Adrenal gland (tissue), 5 donors: Measurements from ENCODE around the gene PDGFC.

Source experiments
- CTCF ChIP-seq, 6 experiments: fragments of 450-650 bp in 4 of 6; fragments of 200-600 bp in 2 of 6; sonication (generic) in 1 of 6; IDR thresholded peaks; 1 replicate in 5 of 6; 2 replicates in 1 of 6; pipeline versions ENCODE4 v1.5.1 to v1.8.0; 2016 to 2021; ENCODE audit warnings: antibody characterized with exemption in 6 of 6, mild to moderate bottlenecking in 2 of 6, moderate library complexity in 1 of 6
- POLR2A ChIP-seq, 2 donors: fragments of 450-650 bp; IDR thresholded peaks; one replicate each; pipeline ENCODE4 v1.6.1; 2017; ENCODE audit warnings: antibody characterized with exemption in 2 of 2, mild to moderate bottlenecking in 2 of 2, moderate library complexity in 1 of 2
- donor health status: DM: no; HTN: no; CAD: no.

- TF ChIP-seq CTCF (IDR thresholded peaks at IDR 0.05) = no peak
- TF ChIP-seq POLR2A (IDR thresholded peaks at IDR 0.05) = no peak
Observed at GRCh38 chr4:156805696-156806095, 165.9 kb downstream of the PDGFC start.
